Mucosa of descending colon (tissue), 3 donors: Measurements from ENCODE around the gene KAT2A. TPM values are rescaled to one million over a fixed set of nuclear protein-coding genes. Genes with fewer than 3 reads are reported as not detected.

ENCODE experiments used
- ATAC-seq: fragments of 200-7000 bp; cut with Tn5 transposase; one replicate; pipeline ENCODE4 v1.9.1; 2020; ENCODE audit warnings: mild to moderate bottlenecking, moderate library complexity
- DNase-seq, 3 donors: peaks; one replicate each; pipeline ENCODE4 v3.0.0-alpha.2; 2020
- H3K36me3 ChIP-seq: fragments of 200-600 bp; one replicate; pipeline ENCODE4 v1.8.0; 2021; ENCODE audit warnings: low read depth, mild to moderate bottlenecking
- H3K4me1 ChIP-seq: fragments of 200-600 bp; one replicate; pipeline ENCODE4 v1.8.0; 2021; ENCODE audit warnings: low read depth, mild to moderate bottlenecking
- H3K4me3 ChIP-seq: fragments of 200-600 bp; one replicate; pipeline ENCODE4 v1.8.0; 2021; ENCODE audit warnings: mild to moderate bottlenecking
- H3K9me3 ChIP-seq: fragments of 200-600 bp; one replicate; pipeline ENCODE4 v1.8.0; 2021; ENCODE audit warnings: mild to moderate bottlenecking
- CTCF ChIP-seq: fragments of 200-600 bp; IDR thresholded peaks from one replicate; pipeline ENCODE4 v1.8.0; 2022; ENCODE audit warnings: antibody characterized with exemption, mild to moderate bottlenecking
- intact Hi-C, 2 donors: fragments of 100-400 bp; cut with DNase I in 1 of 2; cut with micrococcal nuclease in 1 of 2; formaldehyde crosslinking; loops; one replicate each; pipeline versions ENCODE4 v1.11.0 to v1.11.1; 2022; cut with DNase I, micrococcal nuclease
- total RNA-seq, 3 donors: library from RNA; stranded (reverse); fragmentation: NEBNext Ultra II Directional in 2 of 3; extraction: Animal tissue kit (Norgen Biotek cat#: 25700) in 2 of 3; gene quantifications; one replicate each; pipeline versions ENCODE4 v1.2.1 to v1.2.4, GENCODE V29; 2021 to 2023
- donor health status: DM: no; HTN: no; CAD: no; lungs with moderate emphysema.
- donor health status: DM: no; HTN: no; CAD: no.
- donor health status: DM: no; HTN: yes; CAD: no.

The KAT2A gene
- total RNA-seq, 3 donors from 2014 or later = 21.6 to 47.8 (median 31.4) TPM

- ATAC-seq = no peak
- no peaks in the 10 kb centered on the region for H3K9me3 ChIP-seq
- H3K4me3 ChIP-seq = no peak overlapping the region
- no peak for DNase-seq
- H3K4me1 ChIP-seq = no peaks in the 10 kb centered on the region
- no peaks in the 10 kb centered on the region for H3K36me3 ChIP-seq
- intact Hi-C loops = no loop called here
- no peak for TF ChIP-seq CTCF
Observed at GRCh38 chr17:42165751-42166150, 44.6 kb upstream of the KAT2A start.

- ATAC-seq (no peak), DNase-seq (no peak)
- intact Hi-C loops = no loop called here
- H3K9me3 ChIP-seq = no peaks in the 10 kb centered on the region
- H3K36me3 ChIP-seq = no peaks in the 10 kb centered on the region
- H3K4me1 ChIP-seq = no peaks in the 10 kb centered on the region
- no peak overlapping the region for H3K4me3 ChIP-seq
- no peak for TF ChIP-seq CTCF
Observed at GRCh38 chr17:42163696-42164407, 42.7 kb upstream of the KAT2A start.

- H3K36me3 ChIP-seq = no peaks in the 10 kb centered on the region
- H3K9me3 ChIP-seq = no peaks in the 10 kb centered on the region
- peak in 1 of 3 donors; percentile 48 for DNase-seq
- no peaks in the 10 kb centered on the region for H3K4me1 ChIP-seq
- H3K4me3 ChIP-seq = no peak overlapping the region
- no peak for TF ChIP-seq CTCF
- intact Hi-C loops = no loop called here
- peak; percentile 69 for ATAC-seq
Observed at GRCh38 chr17:42163113-42163512, 41.9 kb upstream of the KAT2A start.

- ATAC-seq (no peak), DNase-seq (no peak)
- no peaks in the 10 kb centered on the region for H3K9me3 ChIP-seq
- no peak for TF ChIP-seq CTCF
- intact Hi-C loops = no loop called here
- no peak overlapping the region for H3K4me3 ChIP-seq
- no peaks in the 10 kb centered on the region for H3K4me1 ChIP-seq
- H3K36me3 ChIP-seq = no peaks in the 10 kb centered on the region
Observed at GRCh38 chr17:42160531-42160910, 39.4 kb upstream of the KAT2A start.

GRCh38 chr17:42159796-42160530, 38.8 kb upstream of the KAT2A start:
- no peaks in the 10 kb centered on the region for H3K9me3 ChIP-seq
- ATAC-seq (no peak), DNase-seq (no peak)
- no peak for TF ChIP-seq CTCF
- H3K4me1 ChIP-seq = no peaks in the 10 kb centered on the region
- no peak overlapping the region for H3K4me3 ChIP-seq
- intact Hi-C loops = no loop called here
- no peaks in the 10 kb centered on the region for H3K36me3 ChIP-seq
